GM12875 (cell line): ENCODE measurements around the gene POP4.

Experiments used
- H3K4me3 ChIP-seq: one replicate; pipeline ENCODE4 v1.5.1; 2011; ENCODE audit warnings: low read depth, low read length, control low read depth
- CTCF ChIP-seq: IDR thresholded peaks from 2 replicates; pipeline ENCODE4 v1.5.1; 2011; ENCODE audit warnings: low read depth, mild to moderate bottlenecking, control low read depth, inconsistent platforms, low read length, moderate library complexity, borderline replicate concordance; ENCODE audit not compliant: insufficient read depth

Gene POP4

GRCh38 chr19:29665215-29665825 lies 59.2 kb downstream of the POP4 start, which contains the start of gene PLEKHF1:
TSS of gene PLEKHF1 (plus strand) at chr19:29665461. CDS start at chr19:29673840, 8,379 bp downstream.
- peak within 1 kb of the TSS; percentile 96 for H3K4me3 ChIP-seq
- no peak for TF ChIP-seq CTCF

GRCh38 chr19:29665826-29666577 lies 59.9 kb downstream of the POP4 start:
- peak overlapping the region; percentile 96 for H3K4me3 ChIP-seq
- no peak for TF ChIP-seq CTCF
